ENCODE results near the gene ETS1. TPM values are rescaled to one million over a fixed set of nuclear protein-coding genes. Genes with fewer than 3 reads are reported as not detected.

The ETS1 gene
- total RNA-seq, 1 experiment from 2014 or later, result 3.7 TPM

DNA sequence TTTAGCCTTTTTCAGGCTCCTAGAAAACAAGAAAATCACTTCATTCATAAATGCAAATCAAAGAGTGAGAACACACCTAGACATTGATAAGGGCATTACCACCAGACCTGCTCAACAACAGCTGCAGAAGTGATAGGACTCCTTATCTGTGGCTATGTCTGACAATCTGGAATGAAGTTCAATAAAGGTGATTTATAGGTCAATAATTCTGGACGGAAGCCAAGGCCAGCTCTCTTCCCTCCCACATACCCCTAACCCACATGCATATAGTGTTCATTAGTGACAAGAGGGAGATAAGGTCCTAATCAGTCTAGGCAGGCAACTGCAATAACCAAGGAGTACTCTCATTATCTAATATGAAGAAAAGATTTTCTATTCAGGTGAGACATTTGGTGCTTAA, 111.3 kb downstream of the ETS1 start:
- no peaks in the 10 kb centered on the region for H3K4me1 ChIP-seq (ENCODE audit: insufficient read depth, low read length, poor library complexity, severe bottlenecking)
- BruUV-seq (replicated peaks), result no TSS peak
- no peak for DNase-seq (ENCODE audit: low spot score)
- H3K27ac ChIP-seq (ENCODE audit: low read depth, low read length, poor library complexity, severe bottlenecking), result no peak overlapping the region
- H3K36me3 ChIP-seq (ENCODE audit: insufficient read depth, low read length, poor library complexity, severe bottlenecking), result no peaks in the 10 kb centered on the region
- ChIA-PET CTCF (no interaction called here), POLR2A (ENCODE audit: low non-redundant PET) (no interaction called here)
- peaks cover 5% of the 10 kb centered on the region for H3K27me3 ChIP-seq (replicated peaks; ENCODE audit: insufficient read depth, low read depth, low read length, poor library complexity)
- no peak overlapping the region for H3K4me3 ChIP-seq (ENCODE audit: low read depth, low read length, poor library complexity, severe bottlenecking)
- H3K9me3 ChIP-seq (ENCODE audit: low read depth, low read length, poor library complexity, severe bottlenecking), result no peaks in the 10 kb centered on the region
- TF ChIP-seq, protein P1, sequence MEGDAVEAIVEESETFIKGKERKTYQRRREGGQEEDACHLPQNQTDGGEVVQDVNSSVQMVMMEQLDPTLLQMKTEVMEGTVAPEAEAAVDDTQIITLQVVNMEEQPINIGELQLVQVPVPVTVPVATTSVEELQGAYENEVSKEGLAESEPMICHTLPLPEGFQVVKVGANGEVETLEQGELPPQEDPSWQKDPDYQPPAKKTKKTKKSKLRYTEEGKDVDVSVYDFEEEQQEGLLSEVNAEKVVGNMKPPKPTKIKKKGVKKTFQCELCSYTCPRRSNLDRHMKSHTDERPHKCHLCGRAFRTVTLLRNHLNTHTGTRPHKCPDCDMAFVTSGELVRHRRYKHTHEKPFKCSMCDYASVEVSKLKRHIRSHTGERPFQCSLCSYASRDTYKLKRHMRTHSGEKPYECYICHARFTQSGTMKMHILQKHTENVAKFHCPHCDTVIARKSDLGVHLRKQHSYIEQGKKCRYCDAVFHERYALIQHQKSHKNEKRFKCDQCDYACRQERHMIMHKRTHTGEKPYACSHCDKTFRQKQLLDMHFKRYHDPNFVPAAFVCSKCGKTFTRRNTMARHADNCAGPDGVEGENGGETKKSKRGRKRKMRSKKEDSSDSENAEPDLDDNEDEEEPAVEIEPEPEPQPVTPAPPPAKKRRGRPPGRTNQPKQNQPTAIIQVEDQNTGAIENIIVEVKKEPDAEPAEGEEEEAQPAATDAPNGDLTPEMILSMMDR (conservative IDR thresholded peaks at IDR 0.05; ENCODE audit: low read depth, low read length), result no peak
- TF ChIP-seq EZH2 (IDR thresholded peaks at IDR 0.05; ENCODE audit: borderline replicate concordance, low read depth, low read length, poor library complexity, severe bottlenecking), result no peak
- intact Hi-C loops (cut with micrococcal nuclease; ENCODE audit: unreplicated experiment), result no loop called here

GRCh38 chr11:128474036-128474874, 113.1 kb downstream of the ETS1 start:
- no peak for DNase-seq (ENCODE audit: low spot score)
- ChIA-PET CTCF (no interaction called here), POLR2A (ENCODE audit: low non-redundant PET) (interaction anchor here (0.6 kb wide), 1 partner anchor 19 kb away, joined by 3 read pairs; no protein-coding TSS in a partner anchor)
- Histone ChIP-seq H3K27ac (ENCODE audit: low read depth, low read length, poor library complexity, severe bottlenecking) (no peak overlapping the region), H3K36me3 (ENCODE audit: insufficient read depth, low read length, poor library complexity, severe bottlenecking) (no peaks in the 10 kb centered on the region), H3K4me3 (ENCODE audit: low read depth, low read length, poor library complexity, severe bottlenecking) (no peak overlapping the region), H3K9me3 (ENCODE audit: low read depth, low read length, poor library complexity, severe bottlenecking) (no peaks in the 10 kb centered on the region), H3K27me3 (replicated peaks; ENCODE audit: insufficient read depth, low read depth, low read length, poor library complexity) (peaks cover 21% of the 10 kb centered on the region), H3K4me1 (ENCODE audit: insufficient read depth, low read length, poor library complexity, severe bottlenecking) (no peaks in the 10 kb centered on the region)
- TF ChIP-seq, protein P1 (conservative IDR thresholded peaks at IDR 0.05; ENCODE audit: low read depth, low read length), result no peak
- intact Hi-C loops (cut with micrococcal nuclease; ENCODE audit: unreplicated experiment), result no loop called here
- no TSS peak for BruUV-seq (replicated peaks)

GRCh38 chr11:128473636-128474035, 113.7 kb downstream of the ETS1 start:
- Histone ChIP-seq H3K9me3 (ENCODE audit: low read depth, low read length, poor library complexity, severe bottlenecking) (no peaks in the 10 kb centered on the region), H3K27me3 (replicated peaks; ENCODE audit: insufficient read depth, low read depth, low read length, poor library complexity) (peaks cover 20% of the 10 kb centered on the region), H3K4me3 (ENCODE audit: low read depth, low read length, poor library complexity, severe bottlenecking) (no peak overlapping the region), H3K4me1 (ENCODE audit: insufficient read depth, low read length, poor library complexity, severe bottlenecking) (no peaks in the 10 kb centered on the region), H3K36me3 (ENCODE audit: insufficient read depth, low read length, poor library complexity, severe bottlenecking) (no peaks in the 10 kb centered on the region), H3K27ac (ENCODE audit: low read depth, low read length, poor library complexity, severe bottlenecking) (no peak overlapping the region)
- TF ChIP-seq EZH2 (IDR thresholded peaks at IDR 0.05; ENCODE audit: borderline replicate concordance, low read depth, low read length, poor library complexity, severe bottlenecking), result no peak
- TF ChIP-seq, protein P1 (conservative IDR thresholded peaks at IDR 0.05; ENCODE audit: low read depth, low read length), result no peak
- no TSS peak for BruUV-seq (replicated peaks)
- intact Hi-C loops (cut with micrococcal nuclease; ENCODE audit: unreplicated experiment), result no loop called here
- ChIA-PET POLR2A (ENCODE audit: low non-redundant PET) (no interaction called here), CTCF (no interaction called here)
- no peak for DNase-seq (ENCODE audit: low spot score)

All from A673 (cell line).